Gastrocnemius medialis (tissue), 4 donors: Measurements from ENCODE around the gene ADCY7. TPM values are rescaled to one million over a fixed set of nuclear protein-coding genes. Genes with fewer than 3 reads are reported as not detected.

Experiments used
- ATAC-seq, 2 donors: fragments of 150-250 bp; one replicate each; pipeline ENCODE4 v1.9.1; 2016
- DNase-seq, 2 donors: peaks; one replicate each; pipeline ENCODE4 v3.0.0-alpha.2; 2019
- H3K27ac ChIP-seq, 4 donors: fragments of 200-600 bp; sonication (generic); 1 replicate in 1 of 4; 2 replicates in 3 of 4; pipeline ENCODE4 v1.5.1; 2016 to 2018; ENCODE audit warnings: mild to moderate bottlenecking in 2 of 4, moderate library complexity in 1 of 4
- H3K27me3 ChIP-seq, 3 donors: fragments of 200-600 bp; sonication (generic) in 2 of 3; 1 replicate in 1 of 3; 2 replicates in 2 of 3; pipeline versions ENCODE4 v1.5.1 to v1.6.0; 2016 to 2019; ENCODE audit warnings: mild to moderate bottlenecking in 1 of 3, moderate library complexity in 1 of 3
- H3K36me3 ChIP-seq, 2 donors: fragments of 200-600 bp; sonication (generic) in 1 of 2; one replicate each; pipeline ENCODE4 v1.5.1; 2017 to 2018
- H3K4me1 ChIP-seq, 2 donors: fragments of 200-600 bp; sonication (generic) in 1 of 2; one replicate each; pipeline ENCODE4 v1.5.1; 2016 to 2017; ENCODE audit warnings: mild to moderate bottlenecking in 2 of 2
- H3K4me3 ChIP-seq, 4 donors: fragments of 200-600 bp; sonication (generic) in 3 of 4; 1 replicate in 1 of 4; 2 replicates in 3 of 4; pipeline ENCODE4 v1.5.1; 2016 to 2019; ENCODE audit warnings: mild to moderate bottlenecking in 2 of 4
- H3K9me3 ChIP-seq, 3 donors: fragments of 200-600 bp; sonication (generic) in 2 of 3; 1 replicate in 1 of 3; 2 replicates in 2 of 3; pipeline ENCODE4 v1.5.1; 2016 to 2019
- POLR2A ChIP-seq, 2 donors: fragments of 450-650 bp; IDR thresholded peaks; one replicate each; pipeline ENCODE4 v1.6.1; 2017; ENCODE audit warnings: antibody characterized with exemption in 2 of 2, mild to moderate bottlenecking in 2 of 2, moderate library complexity in 2 of 2
- in situ Hi-C, 4 donors: fragments of 200-750 bp; cut with MboI; loops; one replicate each; pipeline versions ENCODE4 v1.15.0 to v1.8.0; 2017; ENCODE audit warnings: low sequenced_read_pairs in 4 of 4
- intact Hi-C: fragments of 100-400 bp; cut with DNase I; formaldehyde crosslinking; loops from one replicate; pipeline ENCODE4 v1.15.1; 2023; ENCODE audit warnings: low total_unique reads
- total RNA-seq, 4 donors: library from RNA; depleted of rRNA; stranded (reverse); fragments of >200 nt; gene quantifications; one replicate each; pipeline versions ENCODE4 v1.1.0 to v1.2.3, GENCODE V29; 2016
- TF ChIP-seq, protein P1 (sequence below), 5 experiments: fragments of 450-650 bp in 3 of 5; fragments of 200-600 bp in 2 of 5; sonication (generic) in 2 of 5; IDR thresholded peaks in 4 of 5; conservative IDR thresholded peaks in 1 of 5; 1 replicate in 4 of 5; 2 replicates in 1 of 5; pipeline ENCODE4 v1.5.1; 2016 to 2019; ENCODE audit warnings: antibody characterized with exemption in 5 of 5, mild to moderate bottlenecking in 3 of 5, moderate library complexity in 3 of 5

The ADCY7 gene
- total RNA-seq, 4 donors from 2014 or later, result 0.90 to 7.3 (median 2.6) TPM

DNA sequence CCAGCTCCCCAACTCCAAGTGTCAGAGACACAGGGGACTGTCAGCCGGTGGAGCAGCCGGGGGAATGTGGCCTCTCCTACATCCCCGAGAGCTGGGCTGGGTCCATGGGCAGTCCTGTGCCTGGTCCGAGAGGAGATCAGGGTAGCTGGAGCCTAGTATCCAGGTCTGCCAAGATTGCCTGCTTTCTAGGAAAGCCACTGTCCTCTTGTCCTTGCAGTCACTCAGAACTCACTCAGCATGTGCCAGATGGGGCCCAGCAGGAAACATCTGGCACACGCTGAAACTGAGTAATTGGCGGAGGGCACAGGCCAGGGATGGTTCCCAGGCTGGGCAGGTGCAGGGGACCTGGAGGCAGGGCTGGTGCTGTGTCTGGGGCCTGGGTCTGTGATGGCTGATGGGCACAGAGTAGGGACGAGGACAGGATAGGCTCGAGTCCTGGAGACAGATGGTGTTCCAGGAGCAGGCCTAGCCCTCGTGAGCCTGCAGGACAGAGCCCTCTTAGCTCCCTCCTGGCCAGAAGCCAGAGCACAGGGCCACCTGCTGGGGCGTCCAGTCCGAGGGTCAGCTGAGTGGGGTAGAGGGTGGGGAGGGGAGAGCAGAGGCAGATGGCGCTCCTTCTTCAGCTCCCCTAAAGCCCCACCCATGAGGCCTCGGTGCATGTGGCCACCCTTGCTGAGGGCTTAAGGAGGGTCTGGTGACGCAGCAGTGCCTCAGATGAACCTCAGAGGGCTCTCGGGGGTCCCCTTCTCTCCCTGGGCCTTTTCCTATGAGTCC, 31.1 kb downstream of the ADCY7 start:
- no peaks in the 10 kb centered on the region for H3K27me3 ChIP-seq
- no peaks in the 10 kb centered on the region for H3K36me3 ChIP-seq
- no peaks in the 10 kb centered on the region for H3K4me1 ChIP-seq
- no peak for ATAC-seq
- no peak overlapping the region for H3K4me3 ChIP-seq
- intact Hi-C loops (no loop called here), in situ Hi-C loops (no loop called here)
- peak in 1 of 2 donors; percentile 11 for DNase-seq
- H3K9me3 ChIP-seq, result no peaks in the 10 kb centered on the region
- H3K27ac ChIP-seq, result no peak overlapping the region
- no peak for TF ChIP-seq POLR2A (IDR thresholded peaks at IDR 0.05)
- TF ChIP-seq, protein P1, sequence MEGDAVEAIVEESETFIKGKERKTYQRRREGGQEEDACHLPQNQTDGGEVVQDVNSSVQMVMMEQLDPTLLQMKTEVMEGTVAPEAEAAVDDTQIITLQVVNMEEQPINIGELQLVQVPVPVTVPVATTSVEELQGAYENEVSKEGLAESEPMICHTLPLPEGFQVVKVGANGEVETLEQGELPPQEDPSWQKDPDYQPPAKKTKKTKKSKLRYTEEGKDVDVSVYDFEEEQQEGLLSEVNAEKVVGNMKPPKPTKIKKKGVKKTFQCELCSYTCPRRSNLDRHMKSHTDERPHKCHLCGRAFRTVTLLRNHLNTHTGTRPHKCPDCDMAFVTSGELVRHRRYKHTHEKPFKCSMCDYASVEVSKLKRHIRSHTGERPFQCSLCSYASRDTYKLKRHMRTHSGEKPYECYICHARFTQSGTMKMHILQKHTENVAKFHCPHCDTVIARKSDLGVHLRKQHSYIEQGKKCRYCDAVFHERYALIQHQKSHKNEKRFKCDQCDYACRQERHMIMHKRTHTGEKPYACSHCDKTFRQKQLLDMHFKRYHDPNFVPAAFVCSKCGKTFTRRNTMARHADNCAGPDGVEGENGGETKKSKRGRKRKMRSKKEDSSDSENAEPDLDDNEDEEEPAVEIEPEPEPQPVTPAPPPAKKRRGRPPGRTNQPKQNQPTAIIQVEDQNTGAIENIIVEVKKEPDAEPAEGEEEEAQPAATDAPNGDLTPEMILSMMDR (IDR thresholded peaks at IDR 0.05 in 4 of 5, conservative IDR thresholded peaks at IDR 0.05 in 1 of 5), result no peak

DNA sequence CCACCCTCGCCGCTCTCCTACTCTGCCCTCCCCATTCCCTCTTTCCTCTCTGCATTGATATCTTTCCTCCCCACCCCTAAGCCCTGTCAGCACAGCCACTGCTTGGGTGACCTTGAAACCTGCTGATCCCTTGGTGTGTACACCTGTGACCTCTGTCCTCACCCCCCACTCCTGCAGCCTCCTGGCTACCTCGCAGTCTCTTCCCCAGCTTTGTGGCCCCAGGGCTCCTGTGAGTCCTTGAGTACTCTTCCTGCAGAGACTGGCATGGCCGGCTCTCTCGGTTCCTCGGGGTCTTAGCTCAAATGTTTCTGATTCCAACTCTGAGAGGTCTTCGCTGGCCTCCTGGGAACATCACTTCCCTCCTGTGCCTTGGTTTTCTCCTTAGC, 31.7 kb downstream of the ADCY7 start:
- H3K9me3 ChIP-seq, result no peaks in the 10 kb centered on the region
- ATAC-seq (no peak), DNase-seq (peak in 1 of 2 donors; percentile 3)
- no peaks in the 10 kb centered on the region for H3K27me3 ChIP-seq
- no peak for TF ChIP-seq POLR2A (IDR thresholded peaks at IDR 0.05)
- TF ChIP-seq, protein P1 (IDR thresholded peaks at IDR 0.05 in 4 of 5, conservative IDR thresholded peaks at IDR 0.05 in 1 of 5), result no peak
- no peak overlapping the region for H3K4me3 ChIP-seq
- no peak overlapping the region for H3K27ac ChIP-seq
- in situ Hi-C loops (no loop called here), intact Hi-C loops (no loop called here)
- H3K36me3 ChIP-seq, result no peaks in the 10 kb centered on the region
- no peaks in the 10 kb centered on the region for H3K4me1 ChIP-seq

DNA sequence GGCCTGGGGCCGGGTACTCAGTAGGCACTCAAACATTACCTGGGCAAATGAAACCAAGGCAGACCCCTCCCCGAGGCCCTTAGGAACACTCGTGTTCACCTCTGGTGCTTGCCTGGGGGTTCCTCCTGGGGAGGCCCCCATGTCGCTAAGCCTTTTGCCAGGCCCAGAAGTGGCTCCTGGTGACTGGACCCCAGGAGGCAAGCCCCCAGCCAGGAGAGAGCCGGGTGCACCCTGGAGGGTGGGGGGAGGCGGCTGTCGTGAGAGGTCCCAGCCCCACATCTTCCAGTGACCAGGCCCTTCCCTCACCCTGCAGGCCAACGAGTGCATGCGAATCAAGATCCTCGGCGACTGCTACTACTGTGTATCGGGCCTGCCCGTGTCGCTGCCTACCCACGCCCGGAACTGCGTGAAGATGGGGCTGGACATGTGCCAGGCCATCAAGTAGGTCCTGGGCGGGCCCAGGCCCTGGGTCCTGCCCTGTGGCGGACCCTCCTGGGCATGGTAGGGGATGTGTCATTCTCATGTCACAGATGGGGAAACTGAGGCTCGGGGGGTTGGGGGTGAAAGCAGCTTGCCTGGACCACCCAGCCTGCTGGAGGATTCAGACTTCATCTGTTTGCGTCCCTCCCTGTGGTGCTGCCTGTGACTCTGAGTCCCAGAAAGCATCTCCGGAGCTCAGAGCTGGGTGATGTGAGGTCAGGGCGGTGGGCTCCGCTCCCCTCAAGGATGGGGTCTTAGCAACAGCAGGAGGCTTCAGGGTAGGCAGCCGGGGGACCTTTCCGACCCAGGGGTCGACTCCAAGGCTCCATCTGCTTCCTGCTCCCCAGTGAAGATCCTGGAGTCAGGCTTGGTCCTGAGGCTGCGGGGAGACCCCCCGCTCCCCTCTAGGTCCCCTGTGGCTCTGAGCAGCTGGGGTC, 32.5 kb downstream of the ADCY7 start:
- H3K27ac ChIP-seq, result no peak overlapping the region
- TF ChIP-seq, protein P1 (IDR thresholded peaks at IDR 0.05 in 4 of 5, conservative IDR thresholded peaks at IDR 0.05 in 1 of 5), result no peak
- no peak for TF ChIP-seq POLR2A (IDR thresholded peaks at IDR 0.05)
- no peaks in the 10 kb centered on the region for H3K9me3 ChIP-seq
- in situ Hi-C loops, result no loop called here
- intact Hi-C loops, result no loop called here
- H3K27me3 ChIP-seq, result no peaks in the 10 kb centered on the region
- ATAC-seq (no peak), DNase-seq (peak in 1 of 2 donors; percentile 10)
- no peaks in the 10 kb centered on the region for H3K4me1 ChIP-seq
- H3K4me3 ChIP-seq, result no peak overlapping the region
- H3K36me3 ChIP-seq, result no peaks in the 10 kb centered on the region

DNA sequence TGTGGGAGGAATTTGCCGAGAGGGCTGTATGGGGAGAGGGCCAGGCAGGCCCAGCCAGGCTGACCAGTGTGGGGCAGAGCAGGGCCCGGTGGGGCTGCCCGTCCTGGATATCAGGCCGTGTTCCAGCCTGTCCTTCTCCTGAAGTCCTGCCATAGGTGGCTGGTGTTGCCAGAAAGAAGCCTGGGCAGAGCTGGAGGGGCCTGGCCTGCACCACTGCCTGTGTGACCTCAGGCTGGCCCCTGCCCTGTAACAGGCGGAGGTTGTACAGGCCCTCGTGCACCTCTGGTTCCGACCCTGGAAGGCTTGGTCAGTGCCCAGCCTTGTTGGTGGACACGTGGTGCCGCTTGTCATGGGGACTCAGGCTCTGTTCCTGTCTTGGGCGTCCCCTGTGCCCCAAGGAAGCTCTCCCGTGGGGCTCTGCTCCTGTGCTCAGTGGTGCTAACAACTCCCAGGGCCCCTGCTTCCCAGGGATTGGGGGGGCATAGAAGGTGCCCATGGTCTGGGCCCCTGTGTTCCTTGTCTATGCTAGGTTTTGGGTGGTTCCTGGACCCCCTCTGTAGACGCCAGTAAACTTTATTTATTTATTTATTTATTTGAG, 33.3 kb downstream of the ADCY7 start:
- H3K27me3 ChIP-seq, result no peaks in the 10 kb centered on the region
- H3K9me3 ChIP-seq, result no peaks in the 10 kb centered on the region
- no peaks in the 10 kb centered on the region for H3K4me1 ChIP-seq
- DNase-seq (peak in 1 of 2 donors; percentile 1), ATAC-seq (no peak)
- H3K4me3 ChIP-seq, result no peak overlapping the region
- no peaks in the 10 kb centered on the region for H3K36me3 ChIP-seq
- TF ChIP-seq POLR2A (IDR thresholded peaks at IDR 0.05), result no peak
- TF ChIP-seq, protein P1 (IDR thresholded peaks at IDR 0.05 in 4 of 5, conservative IDR thresholded peaks at IDR 0.05 in 1 of 5), result no peak
- intact Hi-C loops (no loop called here), in situ Hi-C loops (no loop called here)
- no peak overlapping the region for H3K27ac ChIP-seq
